Erythroblast (primary cell): ENCODE results near the gene CDRT15L2.

Experiments
- GATA1 ChIP-seq: IDR thresholded peaks from 2 replicates; pipeline ENCODE4 v1.6.1; 2011; ENCODE audit warnings: low read depth, mild to moderate bottlenecking, control low read depth, low read length, moderate library complexity
- POLR2A ChIP-seq: IDR thresholded peaks from 2 replicates; pipeline ENCODE4 v1.6.1; 2011; ENCODE audit warnings: mild to moderate bottlenecking, low read length

DNA sequence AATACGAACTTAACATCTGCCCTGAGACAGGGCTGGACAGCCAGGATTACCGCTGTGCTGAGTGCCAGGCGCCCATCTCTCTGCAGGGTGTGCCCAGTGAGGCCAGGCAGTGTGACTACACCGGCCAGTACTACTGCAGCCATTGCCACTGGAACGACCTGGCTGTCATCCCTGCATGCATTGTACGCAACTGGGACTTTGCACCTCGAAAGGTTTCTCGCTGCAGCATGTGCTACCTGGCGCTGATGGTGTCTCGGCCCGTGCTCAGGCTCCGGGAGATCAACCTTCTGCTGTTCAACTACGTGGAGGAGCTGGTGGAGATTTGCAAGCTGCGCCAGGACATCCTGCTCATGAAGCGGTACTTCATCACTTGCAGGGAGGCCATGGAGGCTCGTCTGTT is 33.7 kb downstream of the CDRT15L2 start:
- TF ChIP-seq POLR2A (no peak), GATA1 (no peak)
